Gastrocnemius medialis (tissue), 4 donors: ENCODE measurements around the gene DUSP22. TPM values are rescaled to one million over a fixed set of nuclear protein-coding genes. Genes with fewer than 3 reads are reported as not detected.

Source experiments
- ATAC-seq, 2 donors: fragments of 150-250 bp; one replicate each; pipeline ENCODE4 v1.9.1; 2016
- DNase-seq, 2 donors: peaks; one replicate each; pipeline ENCODE4 v3.0.0-alpha.2; 2019
- H3K27ac ChIP-seq, 4 donors: fragments of 200-600 bp; sonication (generic); 1 replicate in 1 of 4; 2 replicates in 3 of 4; pipeline ENCODE4 v1.5.1; 2016 to 2018; ENCODE audit warnings: mild to moderate bottlenecking in 2 of 4, moderate library complexity in 1 of 4
- H3K27me3 ChIP-seq, 3 donors: fragments of 200-600 bp; sonication (generic) in 2 of 3; 1 replicate in 1 of 3; 2 replicates in 2 of 3; pipeline versions ENCODE4 v1.5.1 to v1.6.0; 2016 to 2019; ENCODE audit warnings: mild to moderate bottlenecking in 1 of 3, moderate library complexity in 1 of 3
- H3K36me3 ChIP-seq, 2 donors: fragments of 200-600 bp; sonication (generic) in 1 of 2; one replicate each; pipeline ENCODE4 v1.5.1; 2017 to 2018
- H3K4me1 ChIP-seq, 2 donors: fragments of 200-600 bp; sonication (generic) in 1 of 2; one replicate each; pipeline ENCODE4 v1.5.1; 2016 to 2017; ENCODE audit warnings: mild to moderate bottlenecking in 2 of 2
- H3K4me3 ChIP-seq, 4 donors: fragments of 200-600 bp; sonication (generic) in 3 of 4; 1 replicate in 1 of 4; 2 replicates in 3 of 4; pipeline ENCODE4 v1.5.1; 2016 to 2019; ENCODE audit warnings: mild to moderate bottlenecking in 2 of 4
- H3K9me3 ChIP-seq, 3 donors: fragments of 200-600 bp; sonication (generic) in 2 of 3; 1 replicate in 1 of 3; 2 replicates in 2 of 3; pipeline ENCODE4 v1.5.1; 2016 to 2019
- CTCF ChIP-seq, 5 experiments: fragments of 450-650 bp in 3 of 5; fragments of 200-600 bp in 2 of 5; sonication (generic) in 2 of 5; IDR thresholded peaks in 4 of 5; conservative IDR thresholded peaks in 1 of 5; 1 replicate in 4 of 5; 2 replicates in 1 of 5; pipeline ENCODE4 v1.5.1; 2016 to 2019; ENCODE audit warnings: antibody characterized with exemption in 5 of 5, mild to moderate bottlenecking in 3 of 5, moderate library complexity in 3 of 5
- POLR2A ChIP-seq, 2 donors: fragments of 450-650 bp; IDR thresholded peaks; one replicate each; pipeline ENCODE4 v1.6.1; 2017; ENCODE audit warnings: antibody characterized with exemption in 2 of 2, mild to moderate bottlenecking in 2 of 2, moderate library complexity in 2 of 2
- in situ Hi-C, 4 donors: fragments of 200-750 bp; cut with MboI; loops; one replicate each; pipeline versions ENCODE4 v1.15.0 to v1.8.0; 2017; ENCODE audit warnings: low sequenced_read_pairs in 4 of 4
- intact Hi-C: fragments of 100-400 bp; cut with DNase I; formaldehyde crosslinking; loops from one replicate; pipeline ENCODE4 v1.15.1; 2023; ENCODE audit warnings: low total_unique reads
- total RNA-seq, 4 donors: library from RNA; depleted of rRNA; stranded (reverse); fragments of >200 nt; gene quantifications; one replicate each; pipeline versions ENCODE4 v1.1.0 to v1.2.3, GENCODE V29; 2016

Gene DUSP22
- total RNA-seq, 4 donors from 2014 or later = 53.4 to 70.7 (median 61.3) TPM

- DNase-seq = no peak
- intact Hi-C loops (loop anchor here (5.0 kb wide), 1 partner anchor 1462 kb away; no protein-coding TSS in a partner anchor), in situ Hi-C loops (no loop called here)
- H3K9me3 ChIP-seq = no peaks in the 10 kb centered on the region
- peaks cover 60 to 64% of the 10 kb centered on the region in 2 donors for H3K4me1 ChIP-seq
- H3K4me3 ChIP-seq = no peak overlapping the region
- no peak for ATAC-seq
- no peaks in the 10 kb centered on the region for H3K27me3 ChIP-seq
- TF ChIP-seq CTCF (IDR thresholded peaks at IDR 0.05 in 4 of 5, conservative IDR thresholded peaks at IDR 0.05 in 1 of 5) (no peak), POLR2A (IDR thresholded peaks at IDR 0.05) (no peak)
- no peaks in the 10 kb centered on the region for H3K36me3 ChIP-seq
- H3K27ac ChIP-seq = no peak overlapping the region
Measured at GRCh38 chr6:294656-295565, 2.6 kb downstream of the DUSP22 start.

DNA sequence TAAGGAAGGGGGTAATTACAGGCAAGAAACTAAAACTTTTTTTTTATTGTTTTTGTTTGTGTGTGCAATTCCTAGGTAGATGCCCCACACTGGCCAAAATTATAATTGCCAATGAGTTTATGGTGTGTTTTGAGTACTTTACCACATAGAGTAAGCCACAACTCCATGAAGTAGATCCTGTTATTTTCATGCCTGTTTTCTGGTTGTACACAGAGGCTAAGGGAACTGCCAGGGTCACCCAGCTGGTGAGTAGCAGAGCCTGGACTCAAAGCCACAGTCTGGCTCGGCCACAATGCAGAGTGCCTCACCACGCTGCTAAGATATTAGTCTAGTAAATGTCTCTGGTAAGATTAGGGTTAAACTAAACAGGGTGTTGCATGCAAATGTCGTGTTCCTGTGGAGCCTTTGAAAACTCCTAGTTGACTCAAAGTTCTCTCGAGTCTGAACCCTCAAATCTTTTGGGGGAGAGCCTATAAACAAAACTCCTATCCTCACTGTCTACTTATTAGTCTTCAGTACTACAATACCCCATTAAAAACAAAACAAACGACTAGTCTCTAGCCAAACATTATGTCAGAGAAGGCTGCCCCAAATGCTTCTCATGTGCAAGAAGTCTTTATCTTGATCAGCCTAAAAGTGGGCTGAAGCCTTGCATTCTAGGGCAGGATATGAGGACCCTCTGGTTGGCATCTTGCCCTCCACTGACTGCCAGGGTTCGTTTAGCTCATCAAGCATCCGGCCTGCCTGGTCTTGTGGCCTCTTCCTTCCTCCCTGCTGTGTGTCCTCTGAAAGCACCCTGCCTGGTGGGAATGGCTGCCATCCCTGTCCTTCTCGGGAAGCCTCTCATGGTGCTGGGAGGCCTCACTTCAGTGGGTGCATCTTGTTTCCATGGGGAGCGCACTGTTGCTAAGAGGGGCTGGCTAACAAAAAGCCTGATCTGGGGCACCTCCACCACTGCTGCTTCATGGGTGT is 4.2 kb downstream of the DUSP22 start:
- H3K36me3 ChIP-seq = no peaks in the 10 kb centered on the region
- no peak for TF ChIP-seq CTCF (IDR thresholded peaks at IDR 0.05 in 4 of 5, conservative IDR thresholded peaks at IDR 0.05 in 1 of 5)
- no peak for TF ChIP-seq POLR2A (IDR thresholded peaks at IDR 0.05)
- no peak for DNase-seq
- peaks cover 59 to 69% of the 10 kb centered on the region in 2 donors for H3K4me1 ChIP-seq
- no peaks in the 10 kb centered on the region for H3K9me3 ChIP-seq
- in situ Hi-C loops = no loop called here
- intact Hi-C loops = no loop called here
- H3K4me3 ChIP-seq = no peak overlapping the region
- H3K27me3 ChIP-seq = no peaks in the 10 kb centered on the region
- peak overlapping the region in 3 of 4 donors; percentile 18 to 48 (median 20) for H3K27ac ChIP-seq
- ATAC-seq = no peak

DNA sequence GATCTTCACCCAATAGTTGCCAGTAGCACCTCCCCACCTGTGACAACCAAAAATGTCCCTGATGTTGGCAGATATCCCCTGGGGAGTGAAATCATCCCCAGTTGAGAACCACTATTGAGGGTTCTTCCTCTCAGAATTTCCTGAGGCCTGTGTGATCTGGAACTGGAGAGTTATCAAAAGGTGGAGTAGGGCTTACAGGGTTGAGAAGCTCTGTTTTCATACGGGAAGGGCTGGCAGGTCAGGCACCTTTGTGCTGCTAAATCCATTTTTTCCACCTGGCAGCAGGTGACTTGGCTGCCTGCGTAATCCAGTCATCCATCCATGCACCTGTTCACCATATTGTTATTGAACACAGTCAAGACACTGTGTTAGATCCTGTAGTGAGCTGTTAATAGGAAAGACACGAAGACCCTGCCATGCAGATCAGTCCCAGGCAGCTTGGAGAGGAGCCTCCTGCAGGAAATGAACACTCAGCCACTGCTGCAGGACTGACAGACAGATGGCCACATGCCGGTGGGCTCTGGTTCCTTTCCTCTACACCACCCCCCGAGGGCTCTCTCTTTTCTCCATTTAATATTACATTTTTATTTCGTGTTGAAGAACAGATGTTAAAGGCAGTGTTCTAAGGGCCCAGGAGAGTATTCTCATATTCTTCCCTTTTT is 5.4 kb downstream of the DUSP22 start:
- H3K27ac ChIP-seq = no peak overlapping the region
- H3K4me3 ChIP-seq = no peak overlapping the region
- TF ChIP-seq CTCF (IDR thresholded peaks at IDR 0.05 in 4 of 5, conservative IDR thresholded peaks at IDR 0.05 in 1 of 5) (no peak), POLR2A (IDR thresholded peaks at IDR 0.05) (no peak)
- no peak for DNase-seq
- H3K36me3 ChIP-seq = no peaks in the 10 kb centered on the region
- no peak for ATAC-seq
- no peaks in the 10 kb centered on the region for H3K9me3 ChIP-seq
- H3K27me3 ChIP-seq = no peaks in the 10 kb centered on the region
- H3K4me1 ChIP-seq = peaks cover 59 to 69% of the 10 kb centered on the region in 2 donors
- intact Hi-C loops (no loop called here), in situ Hi-C loops (no loop called here)
